Activated CD8-positive, alpha-beta memory T cell treated with anti-CD3 and anti-CD28 coated beads, Interleukin-2, amount 50 U/mL, for 4 hours (primary cell): ENCODE results near the gene SCUBE2.
"Not testable (repeated sequence)": the region's sequence is repeated elsewhere in the genome, so short reads cannot be mapped to it uniquely, and the experiment has no call there.

Experiments
- DNase-seq: peaks from one replicate; pipeline ENCODE4 v3.0.0-alpha.2; 2020

The SCUBE2 gene

DNA sequence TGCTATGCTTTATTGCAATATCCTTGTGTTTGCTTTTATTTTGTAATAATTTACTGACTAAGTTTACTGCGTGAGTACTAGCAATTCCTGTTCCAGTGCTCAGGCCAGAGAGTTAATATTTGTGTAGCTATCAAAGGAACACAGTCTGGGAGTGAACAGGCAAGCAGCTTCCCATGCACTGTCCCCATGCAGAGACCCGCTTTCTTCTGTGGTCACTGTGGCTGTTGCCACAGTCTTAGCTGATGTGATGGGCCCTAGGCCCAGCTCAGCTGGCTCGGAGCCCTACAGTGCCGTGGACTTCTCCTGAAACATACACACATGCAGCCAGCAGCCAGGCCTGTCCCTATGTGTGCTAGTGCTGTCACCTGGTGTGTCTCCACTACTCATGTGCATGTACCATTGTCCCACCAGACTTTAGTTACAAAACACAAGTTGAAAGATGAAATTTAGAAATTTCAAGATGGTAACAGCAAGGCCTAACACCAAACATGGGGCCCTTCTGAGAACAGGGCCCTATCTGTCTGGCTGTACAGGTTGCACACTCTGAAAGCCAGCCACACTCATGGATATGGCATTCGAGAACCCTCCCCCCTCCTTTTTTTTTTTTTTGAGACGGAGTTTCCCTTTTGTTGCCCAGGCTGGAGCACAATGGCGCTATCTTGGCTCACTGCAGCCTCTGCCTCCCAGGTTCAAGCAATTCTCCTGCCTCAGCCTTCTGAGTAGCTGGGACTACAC lies 12.3 kb upstream of the SCUBE2 start:
- DNase-seq: no peak

DNA sequence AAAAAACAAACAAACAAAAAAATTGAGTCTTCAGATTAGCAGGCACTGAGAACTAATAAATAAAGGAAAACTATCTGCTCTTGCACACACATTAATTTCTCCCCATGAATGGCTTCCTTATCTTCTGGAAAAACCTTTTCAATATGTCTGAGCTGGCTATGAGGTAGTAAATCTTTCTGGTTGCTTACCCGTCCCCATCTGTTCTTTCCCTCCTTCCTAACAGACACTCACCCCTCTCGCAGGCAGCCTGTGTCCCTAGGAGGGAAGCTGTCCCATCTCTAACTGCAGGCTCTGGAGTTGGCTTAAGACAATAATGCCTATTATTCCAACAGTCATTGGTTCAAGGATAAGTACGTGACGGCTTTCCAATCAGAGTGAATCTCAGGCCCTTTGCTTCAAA lies 8.2 kb upstream of the SCUBE2 start:
- no peak for DNase-seq

DNA sequence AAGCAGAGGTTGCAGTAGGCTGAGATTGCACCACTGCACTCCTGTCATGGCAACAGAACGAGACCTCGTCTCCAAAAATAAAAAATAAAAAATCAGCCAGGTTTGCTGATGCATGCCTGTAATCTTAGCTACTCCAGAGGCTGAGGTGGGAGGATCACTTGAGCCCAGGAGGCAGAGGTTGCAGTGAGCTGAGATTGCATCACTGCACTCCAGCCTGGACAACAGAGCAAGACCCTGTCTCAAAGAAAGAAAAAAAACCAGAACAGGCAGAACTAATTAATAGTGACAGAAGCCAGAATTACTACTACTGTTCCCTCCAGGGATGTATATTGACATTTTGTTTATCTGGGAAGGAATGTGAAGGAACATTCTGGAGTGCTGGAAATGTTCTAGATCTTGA lies 7.1 kb upstream of the SCUBE2 start:
- DNase-seq: not testable (repeated sequence)

DNA sequence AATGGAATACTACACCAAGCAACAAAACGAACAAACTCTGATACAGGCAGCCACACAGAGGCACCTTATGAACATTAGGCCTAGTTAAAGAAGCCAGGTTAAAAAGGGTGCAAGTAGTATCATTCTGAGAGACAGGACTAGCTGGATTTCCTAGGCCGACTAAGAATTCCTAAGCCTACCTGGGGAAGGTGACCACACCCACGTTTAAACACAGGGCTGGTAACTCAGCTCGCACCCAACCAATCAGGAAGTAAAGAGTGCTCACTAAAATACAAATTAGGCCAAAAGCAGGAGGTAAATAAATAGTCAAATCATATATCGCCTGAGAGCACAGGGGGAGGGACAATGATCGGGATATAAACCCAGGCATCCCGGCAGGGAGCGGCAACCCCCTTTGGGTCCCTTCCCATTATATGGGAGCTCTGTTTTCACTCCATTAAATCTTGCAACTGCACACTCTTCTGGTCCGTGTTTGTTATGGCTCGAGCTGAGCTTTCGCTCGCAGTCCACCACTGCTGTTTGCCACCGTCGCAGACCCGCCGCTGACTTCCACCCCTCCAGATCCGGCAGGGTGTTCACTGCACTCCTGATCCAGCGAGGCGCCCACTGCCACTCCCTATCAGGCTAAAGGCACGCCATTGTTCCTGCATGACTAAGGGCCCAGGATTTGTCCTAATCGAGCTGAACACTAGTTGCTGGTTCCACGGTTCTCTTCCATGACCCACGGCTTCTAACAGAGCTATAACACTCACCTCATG lies 6.0 kb upstream of the SCUBE2 start:
- not testable (repeated sequence) for DNase-seq

DNA sequence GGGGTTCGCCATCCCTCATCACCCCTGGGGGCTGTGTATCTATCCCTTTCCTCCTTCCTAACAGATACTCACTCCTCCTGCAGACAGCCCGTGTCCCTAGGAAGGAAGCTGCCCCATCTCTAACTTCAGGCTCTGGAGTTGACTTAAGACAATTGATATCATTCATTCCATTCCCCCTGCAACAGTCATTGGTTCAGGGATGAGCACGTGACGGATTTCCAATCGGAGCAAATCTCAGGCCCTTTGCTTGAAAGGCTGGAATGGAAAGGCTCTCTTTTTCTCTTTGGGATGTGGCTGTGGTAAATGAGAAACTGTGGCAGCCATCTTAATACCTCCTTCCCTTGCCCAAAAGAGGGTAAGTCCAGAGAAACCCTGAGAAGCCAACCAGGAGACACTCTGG lies 5.0 kb upstream of the SCUBE2 start:
- DNase-seq: no peak

DNA sequence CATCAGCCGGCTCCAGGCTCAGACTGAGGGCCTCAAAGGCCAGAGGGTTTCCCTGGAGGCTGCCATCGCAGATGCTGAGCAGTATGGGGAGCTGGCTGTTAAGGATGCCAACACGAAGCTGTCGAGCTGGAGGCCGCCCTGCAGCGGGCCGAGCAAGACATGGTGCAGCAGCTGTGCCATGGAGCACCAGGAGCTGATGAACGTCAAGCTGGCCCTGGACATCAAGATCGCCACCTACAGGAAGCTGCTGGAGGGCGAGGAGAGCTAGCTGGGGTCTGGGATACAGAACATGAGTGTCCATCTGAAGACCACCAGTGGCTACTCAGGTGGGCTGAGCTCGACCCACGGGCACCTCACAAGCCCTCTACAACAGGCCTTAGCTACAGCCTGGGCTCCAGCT lies 4.0 kb upstream of the SCUBE2 start:
- no peak for DNase-seq

DNA sequence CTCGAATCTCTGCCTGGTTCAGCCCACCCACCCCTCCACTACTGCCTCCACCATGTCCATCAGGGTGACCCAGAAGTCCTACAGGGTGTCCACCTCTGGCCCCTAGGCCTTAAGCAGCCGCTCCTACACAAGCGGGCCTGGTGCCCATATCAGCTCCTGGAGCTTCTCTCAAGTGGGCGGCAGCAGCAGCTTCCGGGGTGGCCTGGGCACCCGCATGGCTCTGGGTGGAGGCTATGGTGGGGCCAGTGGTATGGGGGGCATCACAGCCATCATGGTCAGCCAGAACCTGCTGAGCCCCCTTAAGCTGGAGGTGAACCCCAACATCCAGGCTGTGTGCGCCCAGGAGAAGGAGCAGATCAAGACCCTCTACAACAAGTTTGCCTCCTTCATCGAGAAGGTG lies 3.0 kb upstream of the SCUBE2 start:
- no peak for DNase-seq

DNA sequence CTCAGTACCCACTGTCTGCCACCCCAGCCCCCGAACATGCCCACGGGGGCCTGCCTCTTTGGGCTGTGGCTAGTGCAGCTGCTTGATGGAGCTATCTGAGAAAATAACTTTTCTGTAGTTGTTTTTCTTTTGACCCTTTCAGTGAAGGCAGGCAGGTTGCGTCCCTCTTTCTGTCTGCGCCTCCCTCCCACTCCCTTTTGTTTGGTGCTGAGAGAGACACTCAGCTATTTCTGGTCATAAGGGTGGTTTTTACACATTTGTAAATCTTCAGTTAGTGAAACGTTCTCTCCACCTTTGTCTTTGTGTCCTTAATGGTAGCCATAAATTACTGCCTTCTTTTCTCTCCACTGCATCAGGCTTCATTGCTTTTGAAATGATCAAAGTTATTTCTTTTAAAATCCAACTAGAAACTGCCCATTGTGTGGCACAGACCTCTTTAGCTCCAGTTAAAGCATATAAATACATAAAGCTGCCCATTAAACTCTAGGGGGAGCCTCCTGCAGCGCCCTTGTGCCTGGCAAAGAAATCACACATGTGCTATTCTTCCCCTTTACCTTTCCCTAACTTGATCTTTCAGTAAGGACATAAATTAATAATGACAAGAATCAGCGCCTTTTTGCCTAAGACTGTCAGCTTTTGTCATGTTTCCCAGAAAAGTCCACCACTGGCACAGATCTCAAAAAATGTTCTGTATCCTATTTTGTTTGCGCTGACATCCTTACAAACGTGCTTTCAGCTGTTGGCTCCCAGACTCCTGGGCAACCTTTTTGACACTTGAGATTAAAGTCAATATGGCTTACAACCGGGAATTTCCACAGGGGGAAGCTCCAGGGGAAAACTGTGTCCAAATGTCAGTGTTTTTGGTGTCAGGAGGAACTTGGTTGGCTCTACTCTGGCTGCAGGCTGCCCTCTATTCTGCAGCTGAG lies 1.7 kb upstream of the SCUBE2 start:
- no peak for DNase-seq

DNA sequence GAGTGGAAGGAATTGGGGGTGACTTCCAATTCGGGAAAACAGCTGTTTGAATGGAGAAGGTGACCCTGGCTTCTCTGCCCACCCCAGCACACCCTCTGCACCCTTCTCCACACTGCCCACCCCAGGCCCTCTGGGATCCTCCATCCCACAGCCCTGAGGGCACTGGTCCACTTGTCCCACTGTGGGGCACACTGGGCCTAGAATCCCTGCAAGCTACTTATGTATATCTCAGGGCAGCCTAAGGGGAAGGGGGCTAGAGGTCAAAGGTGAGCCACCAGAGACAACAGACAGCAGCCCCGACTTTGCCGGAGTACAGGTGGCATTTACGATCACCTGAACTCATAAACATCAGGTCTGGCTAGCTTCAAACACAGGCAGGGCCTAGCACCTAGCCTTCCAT lies 673 bp upstream of the SCUBE2 start:
- DNase-seq: no peak

DNA sequence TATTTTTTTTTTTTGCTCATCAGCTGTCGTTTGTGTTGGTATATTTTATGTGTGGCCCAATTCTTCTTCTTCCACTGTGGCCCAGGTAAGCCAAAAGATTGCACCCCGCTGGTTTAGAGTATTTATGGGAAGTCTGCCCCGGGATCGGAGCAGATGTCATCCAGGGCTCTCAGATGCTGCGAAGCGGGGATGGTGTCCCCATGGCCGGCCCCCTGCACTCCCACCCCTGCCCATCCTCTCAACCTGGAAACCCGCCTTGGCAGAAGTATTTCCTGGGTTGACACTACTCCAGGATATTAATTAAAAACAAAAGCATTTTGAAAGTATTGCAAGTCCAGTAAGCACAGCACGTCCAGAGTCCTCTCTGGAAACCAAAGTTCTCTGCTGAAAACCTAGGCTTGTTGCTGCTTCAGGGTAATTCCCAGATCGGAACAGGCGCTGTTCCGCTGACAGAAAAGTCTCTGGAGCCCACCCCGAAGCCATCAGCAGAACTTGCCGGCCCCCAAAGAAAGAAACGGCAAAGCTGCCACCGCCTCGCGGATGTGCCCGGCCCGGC lies 833 bp downstream of the SCUBE2 start:
- no peak for DNase-seq

DNA sequence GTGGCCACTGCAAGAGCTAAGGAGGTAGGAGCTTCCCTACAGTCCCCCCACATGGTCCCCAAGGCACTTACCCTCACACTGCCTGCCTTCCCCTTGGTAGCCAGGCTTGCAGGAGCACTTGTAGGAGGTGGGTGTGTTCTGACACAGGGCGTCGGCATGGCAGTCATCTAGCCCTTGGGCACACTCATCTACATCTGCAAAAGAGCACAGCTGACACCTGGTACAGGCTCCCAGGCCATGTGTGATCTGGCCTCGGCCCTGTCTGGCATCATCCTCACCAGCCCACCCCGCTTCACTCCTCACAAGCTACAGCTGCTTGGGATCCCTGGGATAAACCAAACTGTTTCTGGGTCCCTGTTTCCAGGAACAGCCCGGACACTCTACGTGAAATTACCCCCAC lies 1.8 kb downstream of the SCUBE2 start:
- no peak for DNase-seq

DNA sequence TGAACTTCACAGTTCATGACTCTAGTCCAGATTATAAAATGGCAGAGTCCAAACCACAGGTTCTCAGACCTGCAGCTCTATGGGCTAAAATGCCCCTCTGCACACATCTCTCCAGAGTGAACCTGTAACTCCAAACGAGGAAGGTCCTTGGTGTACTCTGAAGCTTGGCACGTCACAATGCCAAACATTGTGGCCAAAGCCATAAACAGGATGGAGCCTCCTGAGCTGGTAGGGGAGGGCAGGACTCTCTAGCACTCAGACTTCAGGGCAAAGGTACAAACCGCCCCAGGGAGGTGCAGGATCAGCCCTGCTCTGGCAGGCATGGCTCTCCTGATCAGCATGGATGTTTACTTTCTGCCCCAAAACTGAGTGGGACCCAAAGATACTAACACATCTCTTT lies 2.3 kb downstream of the SCUBE2 start:
- DNase-seq: no peak

DNA sequence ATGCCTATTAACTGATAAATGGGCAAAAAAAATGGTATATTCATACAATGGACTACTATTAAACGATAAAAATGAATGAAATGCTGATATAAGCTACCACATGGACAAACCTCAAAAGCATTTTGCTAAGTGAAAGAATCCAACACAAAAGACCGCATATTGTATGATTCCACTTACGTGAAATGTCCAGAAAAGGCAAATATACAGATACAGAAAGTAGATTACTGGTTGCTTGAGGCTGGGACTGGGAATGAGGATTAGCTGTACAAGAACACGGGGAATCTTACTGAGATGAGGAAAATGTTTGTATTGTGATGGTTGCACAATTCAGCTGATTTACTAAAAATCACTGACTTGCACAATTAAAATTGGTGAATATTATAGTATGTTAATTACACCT lies 8.8 kb downstream of the SCUBE2 start:
- DNase-seq: no peak

DNA sequence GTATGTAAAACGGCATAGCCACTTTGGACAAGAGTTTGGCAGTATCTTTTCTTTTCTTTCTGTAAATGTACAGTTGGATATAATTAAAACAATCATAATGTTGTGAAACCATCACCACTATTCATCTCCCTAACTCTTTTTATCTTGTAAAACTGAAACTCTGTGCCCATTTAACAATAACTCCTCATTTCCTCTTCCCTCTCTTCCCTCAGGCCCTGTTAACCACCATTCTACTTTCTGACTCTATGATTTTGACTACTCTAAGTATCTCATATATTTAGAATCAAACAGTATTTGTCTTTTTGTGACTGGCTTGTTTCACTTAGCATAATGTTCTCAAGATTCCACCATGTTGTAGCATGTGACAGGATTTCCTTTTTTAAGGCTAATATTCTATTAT lies 10.2 kb downstream of the SCUBE2 start:
- DNase-seq: no peak

DNA sequence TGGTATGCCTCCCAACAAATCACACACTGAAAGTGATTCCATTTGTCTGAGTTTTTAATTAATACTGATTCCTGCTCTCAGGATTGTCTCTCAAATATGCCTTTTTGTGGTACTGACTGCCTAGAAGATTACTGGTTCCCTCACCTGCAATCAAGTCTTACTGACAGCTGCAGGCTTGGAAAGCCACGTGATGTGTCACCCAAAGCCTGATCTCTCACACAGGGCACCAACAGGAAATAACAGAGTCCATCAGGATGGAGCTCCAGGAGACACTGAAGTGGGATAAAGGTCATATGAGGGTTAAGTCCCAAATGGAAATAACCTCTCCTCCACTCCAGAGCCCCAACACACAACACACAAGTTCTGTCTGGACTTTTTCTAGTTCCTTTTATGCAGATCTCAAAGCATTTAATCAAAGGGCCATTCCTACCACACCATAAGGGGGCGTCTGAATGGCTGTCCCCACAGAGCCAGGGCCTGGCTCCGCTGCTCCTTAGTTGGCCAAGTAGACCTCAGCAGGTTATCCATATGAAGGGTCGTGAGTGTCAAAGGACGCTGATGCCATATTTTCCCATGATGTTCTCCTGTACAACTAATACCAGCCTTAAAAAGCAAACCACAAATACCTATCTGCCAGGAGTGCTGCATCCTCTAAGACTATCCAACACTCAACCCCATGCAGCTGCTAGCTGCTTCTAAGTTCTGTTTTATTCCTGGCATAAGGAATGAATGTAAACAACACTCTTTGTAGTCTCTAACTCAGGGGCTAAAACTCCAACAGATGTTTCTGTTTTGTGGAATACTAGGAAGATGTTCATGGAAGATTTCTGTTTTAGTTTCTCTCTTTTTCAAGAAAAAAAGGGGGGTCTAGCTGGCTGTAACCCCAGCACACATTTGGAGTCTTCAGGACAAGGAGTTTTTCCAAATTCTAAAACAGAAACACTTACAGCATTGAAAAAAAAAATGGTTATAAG lies 13.0 kb downstream of the SCUBE2 start:
- DNase-seq: no peak

DNA sequence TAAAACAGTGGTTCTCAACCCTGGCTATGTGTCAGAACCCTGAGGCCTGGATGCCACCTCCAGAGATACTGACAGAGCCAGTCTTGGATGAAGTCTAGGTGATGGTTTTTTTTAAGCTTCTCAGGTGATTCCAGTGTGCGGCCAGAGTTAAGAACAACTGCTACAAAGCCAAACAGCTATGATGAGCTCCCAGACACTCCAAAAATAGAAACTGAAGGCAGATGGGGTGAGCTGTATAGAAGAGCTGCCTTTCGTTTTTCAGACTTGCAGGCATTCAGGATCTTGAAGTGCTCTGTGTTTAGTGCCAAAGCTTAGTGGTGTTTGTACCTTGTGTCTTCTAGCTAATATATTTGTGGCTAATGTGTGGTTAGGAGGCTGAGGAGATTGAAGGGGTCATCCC lies 14.2 kb downstream of the SCUBE2 start:
- no peak for DNase-seq

DNA sequence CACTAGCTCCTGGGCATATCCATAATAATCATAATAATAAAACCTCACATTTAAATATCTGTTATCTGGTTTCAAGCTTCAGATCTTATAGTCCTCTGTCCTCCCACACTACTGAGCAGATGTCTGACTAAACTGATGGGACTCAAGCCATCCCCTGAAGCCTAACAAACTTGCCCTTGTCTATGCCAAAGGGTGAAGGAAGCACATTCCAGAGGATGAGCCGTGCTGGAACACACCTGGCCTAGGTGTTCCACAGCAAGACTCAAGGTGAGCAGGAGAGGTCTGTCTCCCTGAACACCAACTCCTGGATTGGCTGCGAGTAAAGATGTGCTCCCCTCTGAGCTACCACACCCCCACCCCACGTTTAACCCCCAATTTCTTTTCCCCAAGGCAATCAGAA lies 14.7 kb downstream of the SCUBE2 start:
- DNase-seq: no peak

DNA sequence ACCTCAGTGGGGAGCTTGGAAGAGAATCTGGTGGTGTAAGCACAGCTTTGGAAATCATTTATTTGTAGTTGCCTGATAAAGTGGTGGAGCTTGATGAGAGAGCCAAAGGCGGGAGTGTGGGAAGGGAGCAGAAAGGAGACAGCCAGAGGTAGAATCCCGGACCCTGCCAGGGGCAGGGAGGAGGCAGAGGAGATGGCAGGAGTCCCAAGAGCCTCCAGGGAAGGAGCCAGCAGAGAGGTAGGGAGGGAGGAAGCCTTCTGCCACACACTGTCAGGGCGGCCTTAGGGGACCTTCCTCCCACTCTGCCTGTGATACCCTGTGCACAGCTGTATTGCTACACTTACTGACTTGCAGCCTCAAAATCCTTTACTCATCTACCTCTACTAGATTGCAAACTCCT lies 15.4 kb downstream of the SCUBE2 start:
- DNase-seq: no peak

DNA sequence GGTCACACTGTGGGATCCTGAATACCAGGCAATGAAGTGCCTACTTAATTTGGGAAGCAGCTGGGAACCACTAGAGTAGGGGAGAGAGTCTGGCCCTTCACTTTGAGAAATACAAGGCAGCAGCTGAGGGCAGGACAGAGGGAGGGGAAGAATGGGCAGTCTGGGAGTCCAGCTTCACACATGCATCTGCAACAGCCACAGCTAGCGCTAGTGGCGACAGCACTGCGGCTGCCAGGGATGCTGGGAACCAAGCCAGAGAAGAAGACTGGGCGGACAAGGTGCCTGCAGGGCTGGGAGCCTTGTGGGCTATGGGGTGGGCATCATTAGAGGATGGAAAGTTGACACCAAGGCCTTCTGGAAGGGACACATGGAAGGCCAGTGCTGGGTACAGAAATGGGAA lies 15.8 kb downstream of the SCUBE2 start:
- no peak for DNase-seq

DNA sequence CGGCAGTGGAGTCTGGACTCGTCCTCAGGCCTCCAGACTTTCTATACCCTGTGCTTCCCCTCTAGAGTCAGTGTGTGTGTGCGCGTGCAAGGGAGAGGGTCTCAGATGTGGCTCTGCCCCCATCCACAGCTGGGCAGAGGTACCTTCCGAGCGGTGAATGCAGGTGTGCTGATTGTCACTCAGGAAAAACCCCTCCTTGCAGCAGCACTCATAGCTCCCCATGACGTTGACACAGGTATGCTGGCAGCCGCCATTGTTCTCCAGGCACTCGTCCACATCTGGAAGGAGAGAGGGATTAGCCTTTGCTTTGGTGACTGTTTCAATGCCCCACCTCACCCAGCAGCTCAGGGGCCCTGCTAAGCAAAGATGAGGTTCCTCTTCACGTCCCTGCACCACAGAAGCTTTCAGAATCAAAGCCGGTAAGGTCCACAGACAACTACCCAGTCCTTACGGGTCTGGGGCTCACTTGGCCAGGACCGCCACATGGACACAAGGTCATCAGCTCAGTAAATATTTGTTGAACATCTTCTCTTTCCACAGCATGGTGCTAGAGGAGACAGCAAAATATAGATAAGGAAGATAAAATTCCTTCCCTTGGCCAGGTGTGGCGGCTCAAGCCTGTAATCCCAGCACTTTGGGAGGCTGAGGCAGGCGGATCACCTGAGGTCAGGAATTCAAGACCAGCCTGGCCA lies 16.9 kb downstream of the SCUBE2 start:
- DNase-seq: no peak

DNA sequence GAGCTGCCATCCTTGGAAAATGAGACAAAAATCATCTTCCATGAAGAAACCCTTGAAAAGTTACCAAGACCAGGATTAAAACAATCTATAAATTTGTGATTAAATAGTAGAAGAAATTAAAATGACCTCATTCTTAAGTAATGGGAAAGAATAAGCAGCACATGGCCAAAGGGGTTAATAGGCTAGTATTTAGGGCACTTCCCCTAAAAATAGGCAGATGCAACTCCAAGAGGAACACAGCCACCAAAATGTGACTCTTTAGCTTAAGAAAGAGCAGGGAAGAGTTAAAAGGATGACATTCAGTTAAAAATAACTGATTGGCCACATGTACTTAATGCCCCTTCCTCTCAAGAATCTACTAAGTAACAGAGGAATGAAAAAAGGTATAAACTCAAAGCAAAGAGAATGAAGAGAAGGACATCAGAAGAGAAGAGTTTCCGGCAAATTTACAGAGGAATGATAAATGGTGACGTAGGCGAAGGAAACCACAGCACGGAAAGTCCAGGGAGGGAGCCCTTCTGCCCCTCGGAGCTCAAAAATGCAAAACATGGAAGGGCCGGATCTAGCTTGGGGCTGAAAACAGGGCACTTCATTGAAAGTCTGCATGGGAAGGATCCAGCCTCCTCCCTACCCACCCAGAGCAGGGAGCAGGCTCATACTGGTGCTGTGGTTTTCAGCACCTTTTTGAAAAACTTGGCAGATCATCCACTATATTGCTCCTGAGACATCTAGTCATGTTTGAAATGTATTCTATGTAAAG lies 17.8 kb downstream of the SCUBE2 start:
- DNase-seq: no peak
